OCI-LY3 (cell line): ENCODE measurements around the gene DOCK9.
A peak's percentile ranks its signal among the peaks of the same experiment; 100 is the strongest.
"Not testable (repeated sequence)": the region's sequence is repeated elsewhere in the genome, so short reads cannot be mapped to it uniquely, and the experiment has no call there.

Experiments
- H2AFZ ChIP-seq: fragments of 200-600, 300-600 bp; shearing (Covaris generic); 2 replicates; pipeline ENCODE4 v1.6.0; 2014; ENCODE audit warnings: antibody characterized with exemption, low read depth, low read length
- H3K27ac ChIP-seq: fragments of 200-600, 300-600 bp; sonication (generic); 2 replicates; pipeline ENCODE4 v1.5.1; 2014; ENCODE audit warnings: mild to moderate bottlenecking, low read length, moderate library complexity, mixed read lengths
- H3K27me3 ChIP-seq: fragments of 200-600, 300-600 bp; sonication (generic); 2 replicates; pipeline ENCODE4 v1.6.1; 2014; ENCODE audit warnings: low read depth, low read length, mixed read lengths
- H3K36me3 ChIP-seq: fragments of 200-600, 300-600 bp; sonication (generic); replicated peaks from 2 replicates; pipeline ENCODE3; 2014; ENCODE audit warnings: low read depth, low read length, mixed read lengths
- H3K4me1 ChIP-seq: fragments of 300-600, 200-600 bp; sonication (generic); 2 replicates; pipeline ENCODE4 v1.6.1; 2014; ENCODE audit warnings: low read length, mixed read lengths
- H3K4me2 ChIP-seq: fragments of 200-600, 300-600 bp; sonication (generic); 2 replicates; pipeline ENCODE4 v1.6.1; 2014; ENCODE audit warnings: low read length, mixed read lengths
- H3K4me3 ChIP-seq: fragments of 300-600, 200-600 bp; sonication (generic); 2 replicates; pipeline ENCODE4 v1.5.1; 2014; ENCODE audit warnings: antibody characterized with exemption, mild to moderate bottlenecking, low read length, moderate library complexity
- H3K79me2 ChIP-seq: fragments of 300-600, 200-600 bp; shearing (Covaris generic); 2 replicates; pipeline ENCODE4 v1.6.1; 2014; ENCODE audit warnings: mild to moderate bottlenecking, low read length, mixed read lengths
- H3K9ac ChIP-seq: fragments of 300-600, 200-600 bp; shearing (Covaris generic); 2 replicates; pipeline ENCODE4 v1.6.0; 2014; ENCODE audit warnings: mild to moderate bottlenecking, low read length, moderate library complexity
- H3K9me3 ChIP-seq: fragments of 200-600, 300-600 bp; shearing (Covaris generic); 2 replicates; pipeline ENCODE4 v1.6.1; 2014; ENCODE audit warnings: low read length, mixed read lengths; ENCODE audit not compliant: insufficient read depth
- H4K20me1 ChIP-seq: fragments of 200-600, 300-600 bp; sonication (generic); 2 replicates; pipeline ENCODE4 v1.6.1; 2016; ENCODE audit warnings: low read length, mixed read lengths; ENCODE audit not compliant: insufficient read depth
- CTCF ChIP-seq: fragments of 200-600, 300-600 bp; sonication (generic); IDR thresholded peaks from 2 replicates; pipeline ENCODE4 v1.5.1; 2014; ENCODE audit warnings: antibody characterized with exemption, low read length, low read depth
- EZH2phosphoT487 ChIP-seq: fragments of 200-600 bp; shearing (Covaris generic); IDR thresholded peaks from 2 replicates; pipeline ENCODE4 v1.6.1; 2018; ENCODE audit warnings: antibody characterized with exemption, mixed run types, low read depth

The DOCK9 gene

GRCh38 chr13:98761126-98761985, 216.5 kb downstream of the DOCK9 start:
- H4K20me1 ChIP-seq = no peaks in the 10 kb centered on the region
- peak overlapping the region; percentile 68 for H3K4me3 ChIP-seq
- H3K36me3 ChIP-seq = no peaks in the 10 kb centered on the region
- H3K27me3 ChIP-seq = peaks cover 10% of the 10 kb centered on the region
- H3K9ac ChIP-seq = peak overlapping the region; percentile 29; the same call in 1 of the 2 replicates
- no peaks in the 10 kb centered on the region for H3K79me2 ChIP-seq
- H2AFZ ChIP-seq = peak overlapping the region; percentile 75
- H3K4me1 ChIP-seq = peaks cover 11% of the 10 kb centered on the region; the same call in 1 of the 2 replicates
- no peak overlapping the region for H3K27ac ChIP-seq
- TF ChIP-seq EZH2phosphoT487 = no peak
- no peak for TF ChIP-seq CTCF
- H3K4me2 ChIP-seq = peak overlapping the region; percentile 71
- H3K9me3 ChIP-seq = no peaks in the 10 kb centered on the region

- TF ChIP-seq CTCF (no peak), EZH2phosphoT487 (no peak)
- H4K20me1 ChIP-seq = no peaks in the 10 kb centered on the region
- no peak overlapping the region for H3K4me2 ChIP-seq
- no peaks in the 10 kb centered on the region for H3K79me2 ChIP-seq
- no peaks in the 10 kb centered on the region for H3K4me1 ChIP-seq
- no peak overlapping the region for H2AFZ ChIP-seq
- no peak overlapping the region for H3K4me3 ChIP-seq
- H3K9me3 ChIP-seq = no peaks in the 10 kb centered on the region
- no peaks in the 10 kb centered on the region; the same call in 1 of the 2 replicates for H3K27me3 ChIP-seq
- H3K36me3 ChIP-seq = no peaks in the 10 kb centered on the region
- no peak overlapping the region for H3K27ac ChIP-seq
- H3K9ac ChIP-seq = no peak overlapping the region
These were observed 222.1 kb downstream of the DOCK9 start for GRCh38 chr13:98755729-98756128.

- Histone ChIP-seq H3K27ac (no peak overlapping the region), H3K9me3 (no peaks in the 10 kb centered on the region), H2AFZ (no peak overlapping the region), H3K27me3 (no peaks in the 10 kb centered on the region; the same call in 1 of the 2 replicates), H3K9ac (no peak overlapping the region), H4K20me1 (no peaks in the 10 kb centered on the region), H3K4me3 (no peak overlapping the region), H3K79me2 (no peaks in the 10 kb centered on the region), H3K4me2 (no peak overlapping the region), H3K36me3 (no peaks in the 10 kb centered on the region), H3K4me1 (no peaks in the 10 kb centered on the region)
- no peak for TF ChIP-seq EZH2phosphoT487
- no peak for TF ChIP-seq CTCF
These were observed 222.7 kb downstream of the DOCK9 start for GRCh38 chr13:98755116-98755515.

- not testable (repeated sequence) for H3K4me1 ChIP-seq, H3K27ac ChIP-seq, H4K20me1 ChIP-seq, H3K9ac ChIP-seq, H2AFZ ChIP-seq, H3K4me2 ChIP-seq, H3K27me3 ChIP-seq, H3K36me3 ChIP-seq, H3K9me3 ChIP-seq, H3K79me2 ChIP-seq, H3K4me3 ChIP-seq
These were observed 223.4 kb downstream of the DOCK9 start for GRCh38 chr13:98754468-98754867.
